Colonic mucosa (tissue), 4 donors: Measurements from ENCODE around the gene ACOX2. TPM values are rescaled to one million over a fixed set of nuclear protein-coding genes. Genes with fewer than 3 reads are reported as not detected.
A peak's percentile ranks its signal among the peaks of the same experiment; 100 is the strongest.

Source experiments
- DNase-seq: peaks from one replicate; pipeline ENCODE4 v3.0.0-alpha.2; 2020
- H3K27ac ChIP-seq: fragments of 200-600 bp; one replicate; pipeline ENCODE4 v1.8.0; 2021
- H3K27me3 ChIP-seq: fragments of 200-600 bp; one replicate; pipeline ENCODE4 v1.8.0; 2021
- H3K36me3 ChIP-seq: fragments of 200-600 bp; one replicate; pipeline ENCODE4 v1.8.0; 2021
- H3K4me1 ChIP-seq: fragments of 200-600 bp; one replicate; pipeline ENCODE4 v1.8.0; 2021; ENCODE audit warnings: mild to moderate bottlenecking
- H3K4me3 ChIP-seq: fragments of 200-600 bp; one replicate; pipeline ENCODE4 v1.8.0; 2021
- H3K9ac ChIP-seq, 2 donors: one replicate each; pipeline ENCODE4 v1.7.0; 2013; ENCODE audit warnings: control low read depth in 2 of 2, low read depth in 2 of 2, low read length in 2 of 2
- H3K9me3 ChIP-seq: fragments of 200-600 bp; one replicate; pipeline ENCODE4 v1.8.0; 2021
- CTCF ChIP-seq: fragments of 200-600 bp; IDR thresholded peaks from one replicate; pipeline ENCODE4 v1.8.0; 2022; ENCODE audit warnings: antibody characterized with exemption, mild to moderate bottlenecking
- intact Hi-C: fragments of 100-400 bp; cut with DNase I; formaldehyde crosslinking; loops from one replicate; pipeline ENCODE4 v1.14.1; 2022
- total RNA-seq, 2 donors: library from RNA; stranded (reverse); fragmentation: NEBNext Ultra II Directional in 1 of 2; extraction: Animal tissue kit (Norgen Biotek cat#: 25700) in 1 of 2; gene quantifications; one replicate each; pipeline ENCODE4 v1.2.1, GENCODE V29; 2021
- donor health status: healthy.
- donor health status: DM: no; HTN: no; CAD: no.
- donor health status: DM: no; HTN: no; CAD: no.

Gene ACOX2
- total RNA-seq, 2 donors from 2014 or later, result 14.6 to 22.4 TPM

GRCh38 chr3:58565621-58566397, 28.8 kb upstream of the ACOX2 start:
- no peak for TF ChIP-seq CTCF
- no peaks in the 10 kb centered on the region for H3K36me3 ChIP-seq
- intact Hi-C loops, result no loop called here
- peak; percentile 14 for DNase-seq
- H3K9ac ChIP-seq, result no peak overlapping the region
- H3K9me3 ChIP-seq, result no peaks in the 10 kb centered on the region
- no peaks in the 10 kb centered on the region for H3K4me1 ChIP-seq
- no peaks in the 10 kb centered on the region for H3K27me3 ChIP-seq
- no peak overlapping the region for H3K27ac ChIP-seq
- H3K4me3 ChIP-seq, result no peak overlapping the region

- no peaks in the 10 kb centered on the region for H3K27me3 ChIP-seq
- no peak for TF ChIP-seq CTCF
Measured at GRCh38 chr3:58564456-58565160, 27.6 kb upstream of the ACOX2 start.

GRCh38 chr3:58564054-58564453, 27.1 kb upstream of the ACOX2 start:
- Histone ChIP-seq H3K4me3 (no peak overlapping the region), H3K4me1 (no peaks in the 10 kb centered on the region), H3K27ac (no peak overlapping the region), H3K9me3 (no peaks in the 10 kb centered on the region), H3K36me3 (no peaks in the 10 kb centered on the region), H3K9ac (no peak overlapping the region), H3K27me3 (no peaks in the 10 kb centered on the region)
- intact Hi-C loops, result no loop called here
- TF ChIP-seq CTCF, result no peak
- no peak for DNase-seq

More at GRCh38 chr3:58564456-58565160, 27.6 kb upstream of the ACOX2 start:
- no peak overlapping the region for H3K9ac ChIP-seq
- DNase-seq, result peak; percentile 48
- no peak overlapping the region for H3K4me3 ChIP-seq
- H3K9me3 ChIP-seq, result no peaks in the 10 kb centered on the region
- H3K4me1 ChIP-seq, result no peaks in the 10 kb centered on the region
- no peaks in the 10 kb centered on the region for H3K36me3 ChIP-seq
- intact Hi-C loops, result no loop called here
- H3K27ac ChIP-seq, result no peak overlapping the region

- Histone ChIP-seq H3K27ac (no peak overlapping the region), H3K4me1 (no peaks in the 10 kb centered on the region), H3K4me3 (no peak overlapping the region), H3K36me3 (no peaks in the 10 kb centered on the region), H3K27me3 (no peaks in the 10 kb centered on the region), H3K9ac (no peak overlapping the region), H3K9me3 (no peaks in the 10 kb centered on the region)
- DNase-seq, result peak; percentile 13
- no peak for TF ChIP-seq CTCF
- intact Hi-C loops, result no loop called here
Measured at GRCh38 chr3:58563386-58564035, 26.5 kb upstream of the ACOX2 start.

GRCh38 chr3:58562498-58562897, 25.5 kb upstream of the ACOX2 start:
- DNase-seq, result no peak
- no peak overlapping the region for H3K9ac ChIP-seq
- no peaks in the 10 kb centered on the region for H3K36me3 ChIP-seq
- intact Hi-C loops, result no loop called here
- H3K4me1 ChIP-seq, result no peaks in the 10 kb centered on the region
- TF ChIP-seq CTCF, result no peak
- no peak overlapping the region for H3K4me3 ChIP-seq
- H3K27me3 ChIP-seq, result no peaks in the 10 kb centered on the region
- no peaks in the 10 kb centered on the region for H3K9me3 ChIP-seq
- H3K27ac ChIP-seq, result no peak overlapping the region
